NAMALWA (cell line): Measurements from ENCODE around the gene FAAP20.

Experiments used
- DNase-seq: peaks from one replicate; pipeline ENCODE4 v3.0.0-alpha.2; 2015; ENCODE audit warnings: low spot score

FAAP20 gene

GRCh38 chr1:2177946-2178538 is 16.5 kb downstream of the FAAP20 start:
- DNase-seq = no peak

- DNase-seq = no peak
These were observed 17.0 kb downstream of the FAAP20 start for GRCh38 chr1:2177541-2177940.

GRCh38 chr1:2176615-2177014 is 18.0 kb downstream of the FAAP20 start:
- DNase-seq = no peak

GRCh38 chr1:2175681-2176454 is 18.7 kb downstream of the FAAP20 start:
- DNase-seq = no peak

GRCh38 chr1:2175055-2175414 is 19.5 kb downstream of the FAAP20 start:
- no peak for DNase-seq

- peak; percentile 49 for DNase-seq
These were observed 20.1 kb downstream of the FAAP20 start for GRCh38 chr1:2174348-2175054.

- no peak for DNase-seq
These were observed 20.8 kb downstream of the FAAP20 start for GRCh38 chr1:2173546-2174347.

GRCh38 chr1:2172551-2173146 is 21.9 kb downstream of the FAAP20 start:
- DNase-seq = no peak

- DNase-seq = no peak
These were observed 22.6 kb downstream of the FAAP20 start for GRCh38 chr1:2172012-2172411.

- no peak for DNase-seq
These were observed 24.4 kb downstream of the FAAP20 start for GRCh38 chr1:2170211-2170610.

GRCh38 chr1:2169200-2169836 is 25.3 kb downstream of the FAAP20 start:
- DNase-seq = no peak

- DNase-seq = no peak
These were observed 26.0 kb downstream of the FAAP20 start for GRCh38 chr1:2168535-2168934.

- no peak for DNase-seq
These were observed 26.5 kb downstream of the FAAP20 start for GRCh38 chr1:2168090-2168489.

- DNase-seq = no peak
These were observed 27.9 kb downstream of the FAAP20 start for GRCh38 chr1:2166695-2167094.

- DNase-seq = no peak
These were observed 28.3 kb downstream of the FAAP20 start for GRCh38 chr1:2166254-2166653.

GRCh38 chr1:2165646-2166045 is 28.9 kb downstream of the FAAP20 start:
- DNase-seq = no peak

- DNase-seq = no peak
These were observed 31.4 kb downstream of the FAAP20 start for GRCh38 chr1:2163205-2163604.

- DNase-seq = no peak
These were observed 33.9 kb downstream of the FAAP20 start for GRCh38 chr1:2160451-2161300.

GRCh38 chr1:2159124-2159523 is 35.4 kb downstream of the FAAP20 start:
- no peak for DNase-seq

- DNase-seq = no peak
These were observed 36.3 kb downstream of the FAAP20 start for GRCh38 chr1:2158272-2158671.

GRCh38 chr1:2157856-2158255 is 36.7 kb downstream of the FAAP20 start:
- DNase-seq = no peak
